ENCODE measurements around the gene CDK12. TPM values are rescaled to one million over a fixed set of nuclear protein-coding genes. Genes with fewer than 3 reads are reported as not detected.

Gene CDK12
- total and polyA plus RNA-seq, 12 donors = 7.2 to 206 (median 44.2) TPM

- Histone ChIP-seq H3K27ac (no peak overlapping the region), H3K4me1 (replicated peaks in 1 of 2) (peaks cover 4 to 16% of the 10 kb centered on the region in 2 donors), H3K9me3 (replicated peaks in 1 of 3) (no peaks in the 10 kb centered on the region), H3K27me3 (no peaks in the 10 kb centered on the region), H3K4me3 (no peak overlapping the region), H3K36me3 (replicated peaks in 1 of 2) (peaks cover 0 to 10% of the 10 kb centered on the region in 2 donors)
- no peak for DNase-seq
- TF ChIP-seq POLR2A (IDR thresholded peaks at IDR 0.05) = no peak
- no peak for TF ChIP-seq CTCF (IDR thresholded peaks at IDR 0.05)
- 86 to 90% (median 89%) methylated on average over 4 of the region's 4 CpGs for WGBS, 4 donors
- intact Hi-C loops (cut with DNase I) = no loop called here
Observed at GRCh38 chr17:39564211-39564848, 103.0 kb downstream of the CDK12 start.

- Histone ChIP-seq H3K4me1 (replicated peaks in 1 of 2) (peaks cover 4 to 16% of the 10 kb centered on the region in 2 donors), H3K4me3 (no peak overlapping the region), H3K27ac (no peak overlapping the region), H3K9me3 (replicated peaks in 1 of 3) (no peaks in the 10 kb centered on the region), H3K36me3 (replicated peaks in 1 of 2) (peaks cover 0 to 2% of the 10 kb centered on the region in 2 donors), H3K27me3 (no peaks in the 10 kb centered on the region)
- TF ChIP-seq POLR2A (IDR thresholded peaks at IDR 0.05) = no peak
- no peak for TF ChIP-seq CTCF (IDR thresholded peaks at IDR 0.05)
- intact Hi-C loops (cut with DNase I) = no loop called here
- DNase-seq = no peak
- WGBS, 4 donors = 78 to 91% (median 88%) methylated on average over 11 of the region's 11 CpGs
Observed at GRCh38 chr17:39566094-39566850, 105.0 kb downstream of the CDK12 start.

GRCh38 chr17:39568702-39569101 is 107.4 kb downstream of the CDK12 start:
- no peak overlapping the region for H3K27ac ChIP-seq
- H3K4me1 ChIP-seq (replicated peaks in 1 of 2) = peaks cover 0 to 13% of the 10 kb centered on the region in 2 donors
- WGBS, 4 donors = 81 to 94% (median 91%) methylated on average over 9 of the region's 9 CpGs
- DNase-seq = no peak
- H3K27me3 ChIP-seq = no peaks in the 10 kb centered on the region
- no peaks in the 10 kb centered on the region for H3K9me3 ChIP-seq (replicated peaks in 1 of 3)
- intact Hi-C loops (cut with DNase I) = no loop called here
- peaks cover 0 to 2% of the 10 kb centered on the region in 2 donors for H3K36me3 ChIP-seq (replicated peaks in 1 of 2)
- no peak overlapping the region for H3K4me3 ChIP-seq
- TF ChIP-seq CTCF (IDR thresholded peaks at IDR 0.05) (no peak), POLR2A (IDR thresholded peaks at IDR 0.05) (no peak)

GRCh38 chr17:39569126-39569525 is 107.8 kb downstream of the CDK12 start:
- H3K27ac ChIP-seq = no peak overlapping the region
- TF ChIP-seq CTCF (IDR thresholded peaks at IDR 0.05) (no peak), POLR2A (IDR thresholded peaks at IDR 0.05) (no peak)
- H3K27me3 ChIP-seq = no peaks in the 10 kb centered on the region
- H3K4me1 ChIP-seq (replicated peaks in 1 of 2) = peaks cover 2 to 13% of the 10 kb centered on the region in 2 donors
- no peak for DNase-seq
- peaks cover 0 to 2% of the 10 kb centered on the region in 2 donors for H3K36me3 ChIP-seq (replicated peaks in 1 of 2)
- no peak overlapping the region for H3K4me3 ChIP-seq
- WGBS, 4 donors = 41 to 90% (median 58%) methylated on average over 1 of the region's 1 CpG
- H3K9me3 ChIP-seq (replicated peaks in 1 of 3) = no peaks in the 10 kb centered on the region
- intact Hi-C loops (cut with DNase I) = no loop called here

All from adrenal gland (tissue), 12 donors.